Measurements from ENCODE around the gene DIP2C. TPM values are rescaled to one million over a fixed set of nuclear protein-coding genes. Genes with fewer than 3 reads are reported as not detected.

DIP2C gene
- total and polyA plus RNA-seq, 3 experiments from 2014 or later: 0.44 to 1.1 (median 0.55) TPM

- no peaks in the 10 kb centered on the region for H3K36me3 ChIP-seq (ENCODE audit: insufficient read depth, low read length)
- no peaks in the 10 kb centered on the region for H3K27me3 ChIP-seq (ENCODE audit: insufficient read depth, low read length, poor library complexity, severe bottlenecking)
- H3K4me3 Mint-ChIP-seq: peak overlapping the region in 2 of 7 donors; percentile 23 to 47
- H3K4me1 Mint-ChIP-seq: peaks cover 2 to 20% (median 4%) of the 10 kb centered on the region in 3 donors
- H3K4me3 ChIP-seq (ENCODE audit: low read length): no peak overlapping the region
- ChIA-PET POLR2A (no interaction called here), CTCF (no interaction called here)
- peaks cover 20 to 55% of the 10 kb centered on the region in 2 donors for H3K27me3 Mint-ChIP-seq
- H3K4me1 ChIP-seq (ENCODE audit: insufficient read depth, low read length): no peaks in the 10 kb centered on the region
- H3K27ac ChIP-seq (ENCODE audit: low read depth, low read length): no peak overlapping the region
- H3K27ac Mint-ChIP-seq: no peak overlapping the region
- no peaks in the 10 kb centered on the region for H3K36me3 Mint-ChIP-seq
- DNase-seq: no peak
- no peaks in the 10 kb centered on the region for H3K9me3 ChIP-seq (ENCODE audit: low read length)
- peaks cover 0 to 9% (median 0%) of the 10 kb centered on the region in 5 donors for H3K9me3 Mint-ChIP-seq
Observed at GRCh38 chr10:691216-691615, 1.7 kb upstream of the DIP2C start.

GRCh38 chr10:690372-691161 lies 1.1 kb upstream of the DIP2C start:
- peaks cover 0 to 9% (median 0%) of the 10 kb centered on the region in 5 donors for H3K9me3 Mint-ChIP-seq
- peaks cover 18 to 52% of the 10 kb centered on the region in 2 donors for H3K27me3 Mint-ChIP-seq
- no peaks in the 10 kb centered on the region for H3K36me3 Mint-ChIP-seq
- DNase-seq: no peak
- H3K27ac Mint-ChIP-seq: no peak overlapping the region
- Histone ChIP-seq H3K27ac (ENCODE audit: low read depth, low read length) (no peak overlapping the region), H3K4me3 (ENCODE audit: low read length) (no peak overlapping the region), H3K36me3 (ENCODE audit: insufficient read depth, low read length) (no peaks in the 10 kb centered on the region), H3K27me3 (ENCODE audit: insufficient read depth, low read length, poor library complexity, severe bottlenecking) (no peaks in the 10 kb centered on the region), H3K4me1 (ENCODE audit: insufficient read depth, low read length) (no peaks in the 10 kb centered on the region), H3K9me3 (ENCODE audit: low read length) (no peaks in the 10 kb centered on the region)
- CTCF ChIA-PET: no interaction called here
- peaks cover 2 to 20% (median 4%) of the 10 kb centered on the region in 3 donors for H3K4me1 Mint-ChIP-seq
- H3K4me3 Mint-ChIP-seq: peak overlapping the region in 6 of 7 donors; percentile 8 to 66 (median 52)
- POLR2A ChIA-PET: no interaction called here

GRCh38 chr10:689121-689451 lies 382 bp downstream of the DIP2C start:
- Histone ChIP-seq H3K4me1 (ENCODE audit: insufficient read depth, low read length) (no peaks in the 10 kb centered on the region), H3K4me3 (ENCODE audit: low read length) (no peak overlapping the region), H3K27ac (ENCODE audit: low read depth, low read length) (no peak overlapping the region), H3K9me3 (ENCODE audit: low read length) (no peaks in the 10 kb centered on the region), H3K36me3 (ENCODE audit: insufficient read depth, low read length) (no peaks in the 10 kb centered on the region), H3K27me3 (ENCODE audit: insufficient read depth, low read length, poor library complexity, severe bottlenecking) (no peaks in the 10 kb centered on the region)
- DNase-seq: no peak
- Mint-ChIP-seq H3K36me3 (no peaks in the 10 kb centered on the region), H3K27me3 (peaks cover 18 to 50% of the 10 kb centered on the region in 2 donors), H3K9me3 (peaks cover 0 to 9% (median 0%) of the 10 kb centered on the region in 5 donors), H3K4me3 (no peak overlapping the region), H3K4me1 (peaks cover 2 to 20% (median 4%) of the 10 kb centered on the region in 3 donors), H3K27ac (no peak overlapping the region)
- CTCF ChIA-PET: no interaction called here
- POLR2A ChIA-PET: no interaction called here

- ChIA-PET POLR2A (no interaction called here), CTCF (no interaction called here)
- no peak for DNase-seq
- Histone ChIP-seq H3K9me3 (ENCODE audit: low read length) (no peaks in the 10 kb centered on the region), H3K27ac (ENCODE audit: low read depth, low read length) (no peak overlapping the region), H3K27me3 (ENCODE audit: insufficient read depth, low read length, poor library complexity, severe bottlenecking) (no peaks in the 10 kb centered on the region), H3K36me3 (ENCODE audit: insufficient read depth, low read length) (no peaks in the 10 kb centered on the region), H3K4me3 (ENCODE audit: low read length) (no peak overlapping the region), H3K4me1 (ENCODE audit: insufficient read depth, low read length) (no peaks in the 10 kb centered on the region)
- Mint-ChIP-seq H3K27me3 (peaks cover 18 to 45% of the 10 kb centered on the region in 2 donors), H3K4me3 (peak overlapping the region in 1 of 7 donors; percentile 74), H3K9me3 (peaks cover 0 to 9% (median 0%) of the 10 kb centered on the region in 5 donors), H3K27ac (no peak overlapping the region), H3K4me1 (peaks cover 2 to 20% (median 4%) of the 10 kb centered on the region in 3 donors), H3K36me3 (no peaks in the 10 kb centered on the region)
Observed at GRCh38 chr10:688312-689120, 952 bp downstream of the DIP2C start.

- Histone ChIP-seq H3K4me1 (ENCODE audit: insufficient read depth, low read length) (no peaks in the 10 kb centered on the region), H3K27ac (ENCODE audit: low read depth, low read length) (no peak overlapping the region), H3K27me3 (ENCODE audit: insufficient read depth, low read length, poor library complexity, severe bottlenecking) (no peaks in the 10 kb centered on the region), H3K36me3 (ENCODE audit: insufficient read depth, low read length) (no peaks in the 10 kb centered on the region), H3K4me3 (ENCODE audit: low read length) (no peak overlapping the region), H3K9me3 (ENCODE audit: low read length) (no peaks in the 10 kb centered on the region)
- DNase-seq: no peak
- Mint-ChIP-seq H3K9me3 (peaks cover 0 to 9% (median 0%) of the 10 kb centered on the region in 5 donors), H3K36me3 (no peaks in the 10 kb centered on the region), H3K4me3 (no peak overlapping the region), H3K27ac (peak overlapping the region in 1 of 8 donors; percentile 26), H3K27me3 (peaks cover 16 to 39% of the 10 kb centered on the region in 2 donors), H3K4me1 (peaks cover 2 to 20% (median 4%) of the 10 kb centered on the region in 3 donors)
- POLR2A ChIA-PET: no interaction called here
- CTCF ChIA-PET: no interaction called here
Observed at GRCh38 chr10:687583-688311, 1.7 kb downstream of the DIP2C start.

GRCh38 chr10:686155-686931 lies 3.1 kb downstream of the DIP2C start:
- no peak overlapping the region for H3K27ac ChIP-seq (ENCODE audit: low read depth, low read length)
- POLR2A ChIA-PET: no interaction called here
- H3K9me3 ChIP-seq (ENCODE audit: low read length): no peaks in the 10 kb centered on the region
- no peak overlapping the region for H3K27ac Mint-ChIP-seq
- H3K4me1 Mint-ChIP-seq: peaks cover 2 to 20% (median 4%) of the 10 kb centered on the region in 3 donors
- DNase-seq: no peak
- no peaks in the 10 kb centered on the region for H3K4me1 ChIP-seq (ENCODE audit: insufficient read depth, low read length)
- H3K9me3 Mint-ChIP-seq: peaks cover 0 to 9% (median 0%) of the 10 kb centered on the region in 5 donors
- no peaks in the 10 kb centered on the region for H3K36me3 Mint-ChIP-seq
- peaks cover 9 to 29% of the 10 kb centered on the region in 2 donors for H3K27me3 Mint-ChIP-seq
- H3K36me3 ChIP-seq (ENCODE audit: insufficient read depth, low read length): no peaks in the 10 kb centered on the region
- no peak overlapping the region for H3K4me3 Mint-ChIP-seq
- H3K27me3 ChIP-seq (ENCODE audit: insufficient read depth, low read length, poor library complexity, severe bottlenecking): no peaks in the 10 kb centered on the region
- CTCF ChIA-PET: no interaction called here
- H3K4me3 ChIP-seq (ENCODE audit: low read length): no peak overlapping the region

- no peak overlapping the region for H3K4me3 ChIP-seq (ENCODE audit: low read length)
Observed at GRCh38 chr10:685613-686012, 3.9 kb downstream of the DIP2C start.

More at GRCh38 chr10:685613-686012, 3.9 kb downstream of the DIP2C start:
- peaks cover 8 to 21% of the 10 kb centered on the region in 2 donors for H3K27me3 Mint-ChIP-seq
- no peak for DNase-seq
- Histone ChIP-seq H3K4me1 (ENCODE audit: insufficient read depth, low read length) (no peaks in the 10 kb centered on the region), H3K36me3 (ENCODE audit: insufficient read depth, low read length) (no peaks in the 10 kb centered on the region), H3K27me3 (ENCODE audit: insufficient read depth, low read length, poor library complexity, severe bottlenecking) (no peaks in the 10 kb centered on the region), H3K9me3 (ENCODE audit: low read length) (no peaks in the 10 kb centered on the region), H3K27ac (ENCODE audit: low read depth, low read length) (no peak overlapping the region)
- H3K4me3 Mint-ChIP-seq: no peak overlapping the region
- H3K36me3 Mint-ChIP-seq: no peaks in the 10 kb centered on the region
- ChIA-PET CTCF (no interaction called here), POLR2A (no interaction called here)
- H3K9me3 Mint-ChIP-seq: peaks cover 0 to 6% (median 0%) of the 10 kb centered on the region in 5 donors
- H3K27ac Mint-ChIP-seq: no peak overlapping the region
- H3K4me1 Mint-ChIP-seq: peaks cover 2 to 15% (median 4%) of the 10 kb centered on the region in 3 donors

All from CD8-positive, alpha-beta memory T cell (primary cell).